Umbilical cord (tissue), 2 donors: Measurements from ENCODE around the gene FCN3. TPM values are rescaled to one million over a fixed set of nuclear protein-coding genes. Genes with fewer than 3 reads are reported as not detected.
"Not testable (repeated sequence)": the region's sequence is repeated elsewhere in the genome, so short reads cannot be mapped to it uniquely, and the experiment has no call there.

Source experiments
- DNase-seq: peaks from one replicate; pipeline ENCODE4 v3.0.0-alpha.2; 2015; ENCODE audit warnings: low spot score
- total RNA-seq: library from RNA; depleted of rRNA; stranded (reverse); fragments of >200 nt; gene quantifications from one replicate; pipeline ENCODE4 v1.2.3, GENCODE V29; 2014; ENCODE audit warnings: low replicate concordance; ENCODE audit not compliant: insufficient read depth

FCN3 gene
- 6.0 TPM for total RNA-seq

- no peak for DNase-seq
Measured at GRCh38 chr1:27374362-27375086, at the start of gene FCN3. Gene FCN3, minus strand, starts transcription at chr1:27374824. Its CDS starts 6 bp downstream, at chr1:27374818.

- no peak for DNase-seq
Measured at GRCh38 chr1:27423709-27424108, 49.1 kb upstream of the FCN3 start.

- peak; percentile 85 for DNase-seq
Measured at GRCh38 chr1:27418326-27419185, 43.9 kb upstream of the FCN3 start.

GRCh38 chr1:27417713-27418112, 43.1 kb upstream of the FCN3 start:
- no peak for DNase-seq

GRCh38 chr1:27416387-27417111, 41.9 kb upstream of the FCN3 start:
- no peak for DNase-seq

- DNase-seq, result no peak
Measured at GRCh38 chr1:27414091-27414490, 39.5 kb upstream of the FCN3 start.

GRCh38 chr1:27413004-27413403, 38.4 kb upstream of the FCN3 start:
- no peak for DNase-seq

GRCh38 chr1:27412502-27412901, 37.9 kb upstream of the FCN3 start:
- DNase-seq, result no peak

- no peak for DNase-seq
Measured at GRCh38 chr1:27410709-27411108, 36.1 kb upstream of the FCN3 start.

GRCh38 chr1:27409669-27410068, 35.0 kb upstream of the FCN3 start:
- no peak for DNase-seq

GRCh38 chr1:27408151-27408550, 33.5 kb upstream of the FCN3 start:
- no peak for DNase-seq

- DNase-seq, result not testable (repeated sequence)
Measured at GRCh38 chr1:27406791-27407190, 32.2 kb upstream of the FCN3 start.

- DNase-seq, result no peak
Measured at GRCh38 chr1:27406362-27406680, 31.7 kb upstream of the FCN3 start.

- DNase-seq, result not testable (repeated sequence)
Measured at GRCh38 chr1:27405598-27406361, 31.2 kb upstream of the FCN3 start.

- DNase-seq, result no peak
Measured at GRCh38 chr1:27405074-27405473, 30.4 kb upstream of the FCN3 start.

- no peak for DNase-seq
Measured at GRCh38 chr1:27403931-27404330, 29.3 kb upstream of the FCN3 start.

GRCh38 chr1:27403065-27403726, 28.6 kb upstream of the FCN3 start:
- peak; percentile 96 for DNase-seq

- DNase-seq, result peak; percentile 72
Measured at GRCh38 chr1:27402349-27402754, 27.7 kb upstream of the FCN3 start.

GRCh38 chr1:27400963-27401341, 26.3 kb upstream of the FCN3 start:
- DNase-seq, result no peak

- DNase-seq, result no peak
Measured at GRCh38 chr1:27400082-27400962, 25.7 kb upstream of the FCN3 start.
